Kidney (tissue), 14 donors: ENCODE data around the gene ACKR3. TPM values are rescaled to one million over a fixed set of nuclear protein-coding genes. Genes with fewer than 3 reads are reported as not detected.

Source experiments
- DNase-seq, 5 donors: peaks; one replicate each; pipeline ENCODE4 v3.0.0-alpha.2; 2013 to 2020
- FAIRE-seq: peaks from 2 replicates; lab custom pipeline; 2012; peaks lifted over from hg19 to GRCh38; lab: Jason Lieb, UNC
- H3K27ac ChIP-seq, 2 donors: one replicate each; pipeline ENCODE4 v1.7.0; 2013; ENCODE audit warnings: low read depth in 2 of 2, low read length in 2 of 2, inconsistent platforms in 1 of 2
- H3K27me3 ChIP-seq: one replicate; pipeline ENCODE4 v1.7.1; 2013; ENCODE audit warnings: low read length, inconsistent platforms; ENCODE audit not compliant: control insufficient read depth, insufficient read depth
- H3K36me3 ChIP-seq, 3 donors: one replicate each; pipeline versions ENCODE4 v1.7.0 to v1.7.1; 2013; ENCODE audit warnings: low read length in 3 of 3, control low read depth in 1 of 3, inconsistent platforms in 1 of 3; ENCODE audit not compliant: insufficient read depth in 3 of 3, control insufficient read depth in 2 of 3
- H3K4me1 ChIP-seq, 3 donors: one replicate each; pipeline versions ENCODE4 v1.7.0 to v1.7.1; 2013; ENCODE audit warnings: low read length in 3 of 3, inconsistent platforms in 1 of 3, low read depth in 1 of 3; ENCODE audit not compliant: control insufficient read depth in 2 of 3, insufficient read depth in 2 of 3
- H3K4me3 ChIP-seq, 3 donors: one replicate each; pipeline versions ENCODE4 v1.7.0 to v1.8.1; 2013; ENCODE audit warnings: low read length in 3 of 3, control low read depth in 1 of 3, inconsistent platforms in 1 of 3
- H3K9ac ChIP-seq, 3 donors: one replicate each; pipeline versions ENCODE4 v1.7.0 to v1.7.1; 2013; ENCODE audit warnings: low read length in 3 of 3, control low read depth in 1 of 3, inconsistent platforms in 1 of 3
- H3K9me3 ChIP-seq, 3 donors: one replicate each; pipeline versions ENCODE4 v1.7.0 to v1.7.1; 2013; ENCODE audit warnings: low read length in 3 of 3, control low read depth in 1 of 3, inconsistent platforms in 1 of 3; ENCODE audit not compliant: control insufficient read depth in 2 of 3, insufficient read depth in 1 of 3
- intact Hi-C: fragments of 100-400 bp; cut with DNase I; formaldehyde crosslinking; loops from one replicate; pipeline ENCODE4 v1.11.1; 2022
- polyA plus RNA-seq: library from polyadenylated mRNA; stranded (reverse); fragments of 350-450 nt; fragmentation: Illumina TruSeq; extraction: RNeasy Lipid Tissue Mini Kit (QIAGEN cat#74804); gene quantifications from one replicate; pipeline ENCODE4 v1.2.3, GENCODE V29; 2014; ENCODE audit warnings: low read depth, low replicate concordance; ENCODE audit not compliant: insufficient read depth
- total RNA-seq: library from RNA; stranded (reverse); fragmentation: NEBNext Ultra II Directional; extraction: Animal tissue kit (Norgen Biotek cat#: 25700); gene quantifications from one replicate; pipeline ENCODE4 v1.2.1, GENCODE V29; 2021
- TF ChIP-seq, protein P1 (sequence below): IDR thresholded peaks from 3 replicates; pipeline ENCODE4 v1.5.1; 2012; ENCODE audit warnings: mild to moderate bottlenecking, moderate library complexity, borderline replicate concordance; ENCODE audit not compliant: insufficient read depth; ENCODE audit errors: extremely low read depth
- donor health status: control.
- donor health status: control.
- donor health status: control.
- donor health status: control.
- donor health status: control.
- donor health status: DM: yes; HTN: yes; CAD: no.
- donor health status: Normal renal cell carcinoma (clear cell type).

The ACKR3 gene
- total and polyA plus RNA-seq, 2 donors from 2014 or later: 6.9 to 8.7 TPM

GRCh38 chr2:236533343-236533742 lies 36.3 kb upstream of the ACKR3 start:
- TF ChIP-seq, protein P1, sequence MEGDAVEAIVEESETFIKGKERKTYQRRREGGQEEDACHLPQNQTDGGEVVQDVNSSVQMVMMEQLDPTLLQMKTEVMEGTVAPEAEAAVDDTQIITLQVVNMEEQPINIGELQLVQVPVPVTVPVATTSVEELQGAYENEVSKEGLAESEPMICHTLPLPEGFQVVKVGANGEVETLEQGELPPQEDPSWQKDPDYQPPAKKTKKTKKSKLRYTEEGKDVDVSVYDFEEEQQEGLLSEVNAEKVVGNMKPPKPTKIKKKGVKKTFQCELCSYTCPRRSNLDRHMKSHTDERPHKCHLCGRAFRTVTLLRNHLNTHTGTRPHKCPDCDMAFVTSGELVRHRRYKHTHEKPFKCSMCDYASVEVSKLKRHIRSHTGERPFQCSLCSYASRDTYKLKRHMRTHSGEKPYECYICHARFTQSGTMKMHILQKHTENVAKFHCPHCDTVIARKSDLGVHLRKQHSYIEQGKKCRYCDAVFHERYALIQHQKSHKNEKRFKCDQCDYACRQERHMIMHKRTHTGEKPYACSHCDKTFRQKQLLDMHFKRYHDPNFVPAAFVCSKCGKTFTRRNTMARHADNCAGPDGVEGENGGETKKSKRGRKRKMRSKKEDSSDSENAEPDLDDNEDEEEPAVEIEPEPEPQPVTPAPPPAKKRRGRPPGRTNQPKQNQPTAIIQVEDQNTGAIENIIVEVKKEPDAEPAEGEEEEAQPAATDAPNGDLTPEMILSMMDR: no peak

DNA sequence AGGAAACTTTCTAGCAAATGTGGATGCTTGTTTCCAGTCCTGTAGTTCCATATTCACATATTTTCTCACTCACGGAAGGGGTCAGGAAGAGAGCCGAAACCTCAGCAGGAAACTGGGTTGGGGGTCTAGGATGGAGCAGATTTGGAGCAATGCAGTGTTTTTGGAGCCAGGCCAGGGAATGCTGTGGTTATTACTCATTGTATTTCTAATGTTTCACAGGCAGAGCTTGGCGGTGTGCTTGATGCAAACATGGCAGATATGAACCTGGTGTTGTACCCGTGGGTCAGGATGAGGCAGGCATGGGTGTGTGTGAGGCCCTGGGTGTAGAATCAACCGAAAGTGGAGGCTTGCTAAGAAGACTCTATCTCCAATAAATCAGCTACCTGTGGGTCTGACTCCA lies 34.6 kb upstream of the ACKR3 start:
- no peaks in the 10 kb centered on the region for H3K36me3 ChIP-seq
- no peak overlapping the region for H3K9ac ChIP-seq
- TF ChIP-seq, protein P1: no peak
- no peaks in the 10 kb centered on the region for H3K9me3 ChIP-seq
- DNase-seq: peak in 2 of 5 donors; percentile 33 to 70
- no peak for FAIRE-seq
- H3K4me1 ChIP-seq: no peaks in the 10 kb centered on the region
- intact Hi-C loops: no loop called here
- H3K27ac ChIP-seq: no peak overlapping the region
- no peak overlapping the region for H3K4me3 ChIP-seq
- no peaks in the 10 kb centered on the region for H3K27me3 ChIP-seq

More at GRCh38 chr2:236533343-236533742, 36.3 kb upstream of the ACKR3 start:
- H3K4me3 ChIP-seq: no peak overlapping the region
- H3K9me3 ChIP-seq: no peaks in the 10 kb centered on the region
- H3K9ac ChIP-seq: no peak overlapping the region
- no peaks in the 10 kb centered on the region for H3K27me3 ChIP-seq
- FAIRE-seq: no peak
- no peak for DNase-seq
- H3K27ac ChIP-seq: no peak overlapping the region
- no peaks in the 10 kb centered on the region for H3K36me3 ChIP-seq
- intact Hi-C loops: no loop called here
- H3K4me1 ChIP-seq: no peaks in the 10 kb centered on the region

DNA sequence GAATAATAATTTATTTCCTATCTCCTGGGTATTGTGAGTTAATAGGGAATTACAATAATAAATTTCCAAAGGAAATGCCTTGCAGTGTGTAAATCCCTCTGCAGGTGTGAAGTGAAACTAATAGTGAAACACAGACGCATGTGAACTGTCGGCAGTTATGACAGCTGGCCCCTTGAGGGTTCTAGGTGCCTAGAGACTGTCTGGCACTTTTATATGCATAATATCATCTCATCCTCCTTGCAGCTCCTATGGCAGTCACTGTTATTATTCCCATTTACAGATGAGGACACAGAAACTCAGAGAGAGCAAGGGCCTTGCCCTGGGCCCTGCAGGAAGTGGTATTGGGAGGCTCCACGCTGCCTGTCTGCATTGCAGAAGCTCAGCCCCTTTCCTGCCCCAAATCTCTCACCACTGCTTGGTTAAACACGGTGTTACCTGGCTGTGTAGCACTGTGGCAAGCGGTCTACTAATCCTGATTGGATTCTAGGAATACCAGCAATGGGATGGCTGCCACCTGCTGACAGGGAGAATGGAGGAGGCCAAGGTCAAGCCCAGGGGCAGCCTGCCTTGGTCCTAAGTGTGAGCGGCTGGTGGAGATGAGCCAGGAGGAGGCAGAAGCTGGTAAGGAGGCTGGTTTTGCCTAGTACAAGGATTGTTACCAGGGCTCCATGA lies 32.8 kb upstream of the ACKR3 start:
- no peaks in the 10 kb centered on the region for H3K9me3 ChIP-seq
- no peaks in the 10 kb centered on the region for H3K27me3 ChIP-seq
- no peaks in the 10 kb centered on the region for H3K4me1 ChIP-seq
- FAIRE-seq: no peak
- intact Hi-C loops: no loop called here
- TF ChIP-seq, protein P1: no peak
- H3K9ac ChIP-seq: no peak overlapping the region
- H3K27ac ChIP-seq: no peak overlapping the region
- no peaks in the 10 kb centered on the region for H3K36me3 ChIP-seq
- no peak overlapping the region for H3K4me3 ChIP-seq
- DNase-seq: peak in 1 of 5 donors; percentile 39
